ENCODE measurements around the gene NLN. TPM values are rescaled to one million over a fixed set of nuclear protein-coding genes. Genes with fewer than 3 reads are reported as not detected.

The NLN gene
- total and polyA plus RNA-seq, 4 donors, result 13.4 to 26.4 (median 19.1) TPM

GRCh38 chr5:65808251-65808741 lies 86.3 kb downstream of the NLN start:
- no peak overlapping the region for H3K27ac ChIP-seq (ENCODE audit: low read depth in 1 of 2, low read length in 2 of 2)
- no peaks in the 10 kb centered on the region for H3K27me3 ChIP-seq (ENCODE audit: control insufficient read depth in 4 of 4, insufficient read depth in 4 of 4, low read length in 3 of 4)
- no peak for TF ChIP-seq TAF1 (conservative IDR thresholded peaks at IDR 0.05)
- no peak for TF ChIP-seq GABPA (IDR thresholded peaks at IDR 0.05 in 1 of 2, conservative IDR thresholded peaks at IDR 0.05 in 1 of 2)
- no peak for TF ChIP-seq EGR1 (IDR thresholded peaks at IDR 0.05; ENCODE audit: low read depth in 2 of 2)
- no peak for DNase-seq (ENCODE audit: low spot score)
- no peaks in the 10 kb centered on the region for H3K9me3 ChIP-seq (ENCODE audit: control insufficient read depth in 4 of 4, low read length in 3 of 4)
- H3K4me1 ChIP-seq (ENCODE audit: control insufficient read depth in 4 of 4, insufficient read depth in 4 of 4, low read length in 3 of 4), result no peaks in the 10 kb centered on the region
- no peak overlapping the region for H3K4me3 ChIP-seq (ENCODE audit: low read depth in 1 of 3, low read length in 3 of 3)
- H3K9ac ChIP-seq (ENCODE audit: low read depth in 1 of 2, low read length in 2 of 2), result no peak overlapping the region
- 79% methylated on average over 5 of the region's 5 CpGs for WGBS
- peaks cover 3 to 6% (median 4%) of the 10 kb centered on the region in 4 donors for H3K36me3 ChIP-seq (ENCODE audit: control insufficient read depth in 4 of 4, insufficient read depth in 3 of 4, low read depth in 1 of 4, low read length in 3 of 4)

GRCh38 chr5:65808818-65809217 lies 86.8 kb downstream of the NLN start:
- Histone ChIP-seq H3K27me3 (ENCODE audit: control insufficient read depth in 4 of 4, insufficient read depth in 4 of 4, low read length in 3 of 4) (no peaks in the 10 kb centered on the region), H3K4me1 (ENCODE audit: control insufficient read depth in 4 of 4, insufficient read depth in 4 of 4, low read length in 3 of 4) (no peaks in the 10 kb centered on the region), H3K27ac (ENCODE audit: low read depth in 1 of 2, low read length in 2 of 2) (no peak overlapping the region), H3K4me3 (ENCODE audit: low read depth in 1 of 3, low read length in 3 of 3) (no peak overlapping the region), H3K9me3 (ENCODE audit: control insufficient read depth in 4 of 4, low read length in 3 of 4) (no peaks in the 10 kb centered on the region), H3K9ac (ENCODE audit: low read depth in 1 of 2, low read length in 2 of 2) (no peak overlapping the region), H3K36me3 (ENCODE audit: control insufficient read depth in 4 of 4, insufficient read depth in 3 of 4, low read depth in 1 of 4, low read length in 3 of 4) (peaks cover 3 to 8% (median 6%) of the 10 kb centered on the region in 4 donors)
- TF ChIP-seq JUND (IDR thresholded peaks at IDR 0.05), result no peak
- DNase-seq (ENCODE audit: low spot score), result no peak
- WGBS, result 97% methylated on average over 1 of the region's 1 CpG

GRCh38 chr5:65809817-65810531 lies 88.0 kb downstream of the NLN start:
- H3K9me3 ChIP-seq (ENCODE audit: control insufficient read depth in 4 of 4, low read length in 3 of 4), result no peaks in the 10 kb centered on the region
- H3K4me1 ChIP-seq (ENCODE audit: control insufficient read depth in 4 of 4, insufficient read depth in 4 of 4, low read length in 3 of 4), result no peaks in the 10 kb centered on the region
- no peak overlapping the region for H3K27ac ChIP-seq (ENCODE audit: low read depth in 1 of 2, low read length in 2 of 2)
- H3K4me3 ChIP-seq (ENCODE audit: low read depth in 1 of 3, low read length in 3 of 3), result no peak overlapping the region
- WGBS, result 91% methylated on average over 8 of the region's 8 CpGs
- peaks cover 3 to 10% (median 7%) of the 10 kb centered on the region in 4 donors for H3K36me3 ChIP-seq (ENCODE audit: control insufficient read depth in 4 of 4, insufficient read depth in 3 of 4, low read depth in 1 of 4, low read length in 3 of 4)
- DNase-seq (ENCODE audit: low spot score), result no peak
- H3K9ac ChIP-seq (ENCODE audit: low read depth in 1 of 2, low read length in 2 of 2), result no peak overlapping the region
- TF ChIP-seq ZBTB33 (IDR thresholded peaks at IDR 0.05) (no peak), ATF3 (IDR thresholded peaks at IDR 0.05) (no peak), FOXA2 (IDR thresholded peaks at IDR 0.05) (no peak), FOXA1 (IDR thresholded peaks at IDR 0.05) (no peak), HNF4A (conservative IDR thresholded peaks at IDR 0.05) (no peak)
- H3K27me3 ChIP-seq (ENCODE audit: control insufficient read depth in 4 of 4, insufficient read depth in 4 of 4, low read length in 3 of 4), result no peaks in the 10 kb centered on the region

GRCh38 chr5:65811004-65811403 lies 89.0 kb downstream of the NLN start:
- Histone ChIP-seq H3K9ac (ENCODE audit: low read depth in 1 of 2, low read length in 2 of 2) (no peak overlapping the region), H3K27me3 (ENCODE audit: control insufficient read depth in 4 of 4, insufficient read depth in 4 of 4, low read length in 3 of 4) (no peaks in the 10 kb centered on the region), H3K9me3 (ENCODE audit: control insufficient read depth in 4 of 4, low read length in 3 of 4) (no peaks in the 10 kb centered on the region), H3K27ac (ENCODE audit: low read depth in 1 of 2, low read length in 2 of 2) (no peak overlapping the region), H3K4me3 (ENCODE audit: low read depth in 1 of 3, low read length in 3 of 3) (no peak overlapping the region), H3K4me1 (ENCODE audit: control insufficient read depth in 4 of 4, insufficient read depth in 4 of 4, low read length in 3 of 4) (no peaks in the 10 kb centered on the region), H3K36me3 (ENCODE audit: control insufficient read depth in 4 of 4, insufficient read depth in 3 of 4, low read depth in 1 of 4, low read length in 3 of 4) (peaks cover 3 to 10% (median 7%) of the 10 kb centered on the region in 4 donors)
- TF ChIP-seq ATF3 (IDR thresholded peaks at IDR 0.05) (no peak), FOXA1 (IDR thresholded peaks at IDR 0.05) (no peak), FOXA2 (IDR thresholded peaks at IDR 0.05) (no peak), EGR1 (IDR thresholded peaks at IDR 0.05; ENCODE audit: low read depth in 2 of 2) (no peak)
- DNase-seq (ENCODE audit: low spot score), result no peak
- WGBS, result 90% methylated on average over 3 of the region's 3 CpGs

Data from liver (tissue), 9 donors.